Thyroid gland (tissue), 4 donors: ENCODE results near the gene MBD3L1. TPM values are rescaled to one million over a fixed set of nuclear protein-coding genes. Genes with fewer than 3 reads are reported as not detected.

Experiments used
- DNase-seq, 2 donors: peaks; one replicate each; pipeline ENCODE4 v3.0.0-alpha.2; 2019
- H3K27ac ChIP-seq, 3 donors: fragments of 200-600 bp; sonication (generic); 1 replicate in 2 of 3; 2 replicates in 1 of 3; pipeline ENCODE4 v1.5.1; 2016 to 2019; ENCODE audit warnings: mild to moderate bottlenecking in 1 of 3, moderate library complexity in 1 of 3
- H3K27me3 ChIP-seq: fragments of 200-600 bp; sonication (generic); one replicate; pipeline ENCODE4 v1.5.1; 2019
- H3K36me3 ChIP-seq, 2 donors: fragments of 200-600 bp; sonication (generic); one replicate each; pipeline ENCODE4 v1.5.1; 2016 to 2019
- H3K4me1 ChIP-seq, 2 donors: fragments of 200-600 bp; sonication (generic); one replicate each; pipeline ENCODE4 v1.5.1; 2017 to 2019
- H3K4me3 ChIP-seq, 3 donors: fragments of 200-600 bp; sonication (generic); replicated peaks in 1 of 3; 1 replicate in 2 of 3; 2 replicates in 1 of 3; pipeline ENCODE4 v1.5.1; 2016; ENCODE audit warnings: mild to moderate bottlenecking in 1 of 3
- H3K9me3 ChIP-seq: fragments of 200-600 bp; sonication (generic); one replicate; pipeline ENCODE4 v1.5.1; 2017
- CTCF ChIP-seq, 6 experiments: fragments of 200-600 bp in 3 of 6; fragments of 450-650 bp in 3 of 6; sonication (generic) in 3 of 6; IDR thresholded peaks; one replicate each; pipeline ENCODE4 v1.5.1; 2016 to 2019; ENCODE audit warnings: antibody characterized with exemption in 6 of 6, mild to moderate bottlenecking in 2 of 6, inconsistent platforms in 1 of 6, moderate library complexity in 1 of 6
- POLR2A ChIP-seq, 2 donors: fragments of 450-650 bp; IDR thresholded peaks; one replicate each; pipeline ENCODE4 v1.6.1; 2017; ENCODE audit warnings: antibody characterized with exemption in 2 of 2, mild to moderate bottlenecking in 2 of 2, moderate library complexity in 1 of 2
- intact Hi-C: fragments of 100-400 bp; cut with DNase I; formaldehyde crosslinking; loops from one replicate; pipeline ENCODE4 v1.15.1; 2023
- total RNA-seq, 4 donors: library from RNA; depleted of rRNA; stranded (reverse); fragments of >200 nt; gene quantifications; one replicate each; pipeline ENCODE4 v1.2.3, GENCODE V29; 2016

The MBD3L1 gene
- total RNA-seq, 4 donors from 2014 or later: not detected

DNA sequence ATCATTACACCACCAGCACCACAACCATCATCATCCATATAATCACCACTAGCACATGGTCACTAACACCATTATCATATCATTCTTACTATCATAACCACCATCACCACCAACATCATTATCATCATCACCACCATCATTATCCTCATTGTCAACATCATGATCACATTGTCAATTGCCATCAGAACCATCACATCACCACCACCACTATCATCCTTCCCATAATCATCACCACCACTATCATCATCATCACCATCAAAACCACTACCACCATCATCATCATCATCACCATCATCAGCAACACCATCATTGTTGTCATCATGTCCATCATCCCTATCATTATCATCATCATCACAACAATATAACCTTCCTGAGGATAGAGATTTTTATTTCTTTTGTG lies 58.1 kb downstream of the MBD3L1 start:
- no peaks in the 10 kb centered on the region for H3K9me3 ChIP-seq
- no peaks in the 10 kb centered on the region for H3K36me3 ChIP-seq
- no peak overlapping the region for H3K27ac ChIP-seq
- intact Hi-C loops: no loop called here
- TF ChIP-seq CTCF (IDR thresholded peaks at IDR 0.05): no peak
- TF ChIP-seq POLR2A (IDR thresholded peaks at IDR 0.05): no peak
- DNase-seq: no peak
- no peaks in the 10 kb centered on the region for H3K4me1 ChIP-seq
- H3K4me3 ChIP-seq: no peak overlapping the region
- no peaks in the 10 kb centered on the region for H3K27me3 ChIP-seq

Other genes with a start within 250 kb of the MBD3L1 start
- gene ADAMTS10, start 221.7 kb upstream of the MBD3L1 start, total RNA-seq: 10 to 100 TPM in 3 of 4 donors, 1 to 10 TPM in 1; 7.6 to 20.9 (median 14.7) TPM
- gene NFILZ, start 201.7 kb upstream of the MBD3L1 start, total RNA-seq: not detected
- gene ACTL9, start 133.6 kb upstream of the MBD3L1 start, total RNA-seq: under 1 TPM in 2 of 4 donors, not detected in 2; 0.27 to 0.33 TPM
- not detected for gene OR2Z1, start 110.7 kb upstream of the MBD3L1 start, total RNA-seq
- gene ZNF558, start 73 bp upstream of the MBD3L1 start, total RNA-seq: 10 to 100 TPM; 25.5 to 48.6 (median 36.3) TPM
- under 1 TPM in 3 of 4 donors, not detected in 1; 0.22 to 0.94 (median 0.54) TPM for gene MUC16, start 178.0 kb downstream of the MBD3L1 start, total RNA-seq